GM18517 (cell line): ENCODE results near the gene TESMIN.

Experiments
- ATAC-seq: cut with Tn5 transposase; IDR thresholded peaks from one replicate; pipeline ENCODE4 v1.9.1; 2021; ENCODE audit warnings: mild to moderate bottlenecking, moderate library complexity; ENCODE audit not compliant: unreplicated experiment

Gene TESMIN

GRCh38 chr11:68711114-68711513 is 40.2 kb downstream of the TESMIN start:
- ATAC-seq: no peak

DNA sequence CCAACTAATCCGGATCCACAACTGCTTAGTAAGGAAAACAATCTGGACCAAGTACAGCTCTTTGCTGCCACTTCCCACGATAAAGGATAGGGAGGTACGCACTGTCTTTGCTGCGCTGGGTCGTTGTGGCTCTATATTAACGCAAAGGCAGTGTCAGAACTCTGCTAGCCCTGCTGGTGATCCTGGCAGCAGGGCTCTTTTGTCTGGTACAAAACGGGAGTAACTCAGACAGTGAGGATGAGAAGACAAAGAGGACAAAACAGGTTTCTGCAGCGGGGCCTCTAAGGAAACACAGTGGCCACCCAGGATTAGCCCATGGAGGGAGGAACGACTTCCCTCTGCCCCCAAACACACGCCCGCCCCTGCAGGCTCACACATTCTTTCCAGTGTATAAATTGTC is 40.9 kb downstream of the TESMIN start:
- ATAC-seq: no peak

DNA sequence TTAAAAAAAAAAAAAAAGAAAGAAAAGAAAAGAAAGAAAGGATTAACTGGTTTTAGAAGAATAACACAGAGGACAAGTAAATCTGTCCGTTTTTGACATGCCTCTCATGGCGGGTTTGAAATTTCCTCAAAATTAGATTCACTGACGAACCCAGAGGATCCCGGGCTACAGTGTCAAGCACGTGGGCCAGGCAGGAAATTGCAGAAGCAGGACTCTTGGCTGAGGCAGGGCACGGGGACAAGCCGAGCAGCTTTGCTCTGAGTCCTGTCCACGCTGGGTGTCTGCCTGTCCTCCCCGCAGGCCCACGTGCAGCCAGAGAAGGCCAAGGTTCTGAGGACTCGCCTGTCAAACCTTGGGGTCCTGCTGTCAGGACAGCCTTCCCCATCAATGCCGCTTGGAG is 42.3 kb downstream of the TESMIN start:
- no peak for ATAC-seq

DNA sequence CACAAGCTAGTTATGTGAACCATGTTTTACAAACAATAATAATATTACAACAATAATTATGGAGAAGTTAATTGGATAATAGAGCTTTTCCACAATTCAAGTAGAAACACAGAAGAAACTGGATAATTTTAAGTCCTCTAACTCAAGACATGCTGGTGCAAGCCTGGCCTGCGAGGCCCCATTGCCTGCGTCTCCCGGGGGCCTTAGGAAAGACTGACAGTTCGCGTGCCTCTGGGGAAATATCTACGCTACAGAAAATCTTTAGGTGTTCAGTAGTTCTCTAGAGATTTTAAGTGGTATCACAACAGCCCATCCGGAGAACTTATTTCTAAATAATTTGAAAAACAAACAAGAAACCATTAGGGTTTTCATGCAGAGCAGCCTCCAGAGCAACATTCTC is 43.8 kb downstream of the TESMIN start:
- ATAC-seq: no peak

DNA sequence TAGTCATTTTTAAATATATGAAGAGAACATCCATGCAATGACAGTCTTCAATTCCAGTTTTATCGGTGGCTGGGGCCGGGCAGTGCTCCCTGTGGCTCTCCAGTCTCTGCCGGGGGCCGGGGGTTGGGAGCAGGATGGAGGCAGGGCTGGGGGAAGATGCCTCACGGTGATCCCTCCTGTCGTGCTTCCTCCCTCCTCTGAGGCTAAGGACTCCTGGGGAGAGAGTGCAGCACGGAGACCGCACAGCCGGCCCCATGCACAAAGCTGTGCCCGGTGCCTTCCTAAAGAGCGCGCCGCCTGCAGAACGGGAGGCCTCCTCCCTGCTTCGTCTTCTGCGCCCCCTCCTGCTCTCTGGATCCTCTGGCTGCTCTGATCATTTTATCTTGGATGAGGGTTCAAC is 46.4 kb downstream of the TESMIN start:
- ATAC-seq: no peak

DNA sequence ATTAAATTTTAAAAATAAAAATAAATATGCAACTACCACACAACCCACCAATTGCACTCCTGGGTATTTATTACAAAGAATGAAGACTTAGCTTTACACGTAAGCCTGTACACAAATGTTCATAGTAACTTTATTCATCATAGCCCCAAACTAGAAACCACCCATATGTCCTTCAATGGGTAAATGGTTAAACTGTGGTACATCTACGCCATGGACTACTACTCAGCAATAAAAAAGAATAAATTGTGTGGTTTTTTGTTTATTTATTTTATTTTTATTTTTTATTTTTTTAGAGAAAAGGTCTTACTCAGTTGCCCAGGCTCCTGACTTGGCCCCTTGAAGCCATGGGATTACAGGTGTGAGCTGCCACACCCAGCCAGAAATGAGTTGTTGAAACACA is 52.3 kb downstream of the TESMIN start:
- ATAC-seq: no peak

GRCh38 chr11:68695531-68695930 is 55.8 kb downstream of the TESMIN start:
- no peak for ATAC-seq

DNA sequence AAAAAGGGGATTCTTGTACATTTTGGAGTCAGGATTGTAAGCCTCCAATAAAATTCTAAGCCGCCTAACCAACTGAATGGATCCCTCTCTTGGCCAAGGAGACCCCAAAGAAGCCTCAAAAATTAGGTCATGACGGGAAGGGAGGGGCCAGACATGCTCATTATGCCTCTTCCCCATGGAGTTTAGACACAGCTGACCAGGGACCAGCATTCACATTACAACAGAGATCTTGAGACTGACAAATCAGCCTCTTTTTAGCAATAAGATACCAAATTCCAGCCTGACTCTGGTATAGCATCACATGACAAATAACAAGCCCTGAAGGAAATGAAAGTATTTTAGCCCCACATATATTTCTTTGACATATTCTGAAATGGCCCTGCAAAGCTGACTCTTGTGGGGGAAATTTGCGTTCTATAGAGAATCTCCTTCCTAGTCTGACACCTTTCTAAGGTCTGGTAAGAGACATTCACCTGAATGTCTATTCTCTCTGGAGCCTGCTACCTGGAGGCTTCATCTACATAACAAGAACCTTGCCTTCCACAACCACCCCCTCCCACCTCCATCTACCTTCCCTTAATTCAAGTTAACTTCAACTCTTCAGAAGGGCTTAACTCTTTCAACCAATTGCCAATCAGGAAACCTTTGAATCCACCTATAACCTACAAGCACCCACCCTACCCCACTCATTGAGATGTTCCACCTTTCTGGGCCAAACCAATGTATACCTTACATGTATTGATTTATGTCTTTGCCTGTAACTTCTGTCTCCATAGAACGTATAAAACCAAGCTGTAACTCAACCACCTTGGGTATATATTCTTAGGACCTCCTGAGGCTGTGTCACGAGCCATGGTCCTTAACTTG is 56.7 kb downstream of the TESMIN start:
- no peak for ATAC-seq

DNA sequence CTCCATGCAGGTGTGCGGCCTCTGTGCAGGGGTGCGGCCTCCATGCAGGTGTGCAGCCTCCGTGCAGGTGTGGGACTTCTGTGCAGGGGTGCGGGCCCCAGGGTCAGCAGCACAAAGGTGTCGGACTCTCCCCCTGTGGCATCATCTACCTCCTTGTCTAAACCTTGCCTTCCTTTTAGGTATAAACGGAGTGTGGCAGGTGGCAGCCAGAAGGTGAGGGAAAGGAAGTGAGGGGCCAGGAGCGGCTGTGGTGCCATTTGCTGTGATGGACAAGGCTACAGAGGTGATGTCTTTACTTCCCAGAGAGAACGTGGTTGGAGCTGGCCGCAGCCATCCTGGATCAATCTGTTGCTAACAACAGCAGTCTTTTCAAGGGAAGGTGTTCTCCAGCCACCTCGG is 57.8 kb downstream of the TESMIN start:
- ATAC-seq: no peak

DNA sequence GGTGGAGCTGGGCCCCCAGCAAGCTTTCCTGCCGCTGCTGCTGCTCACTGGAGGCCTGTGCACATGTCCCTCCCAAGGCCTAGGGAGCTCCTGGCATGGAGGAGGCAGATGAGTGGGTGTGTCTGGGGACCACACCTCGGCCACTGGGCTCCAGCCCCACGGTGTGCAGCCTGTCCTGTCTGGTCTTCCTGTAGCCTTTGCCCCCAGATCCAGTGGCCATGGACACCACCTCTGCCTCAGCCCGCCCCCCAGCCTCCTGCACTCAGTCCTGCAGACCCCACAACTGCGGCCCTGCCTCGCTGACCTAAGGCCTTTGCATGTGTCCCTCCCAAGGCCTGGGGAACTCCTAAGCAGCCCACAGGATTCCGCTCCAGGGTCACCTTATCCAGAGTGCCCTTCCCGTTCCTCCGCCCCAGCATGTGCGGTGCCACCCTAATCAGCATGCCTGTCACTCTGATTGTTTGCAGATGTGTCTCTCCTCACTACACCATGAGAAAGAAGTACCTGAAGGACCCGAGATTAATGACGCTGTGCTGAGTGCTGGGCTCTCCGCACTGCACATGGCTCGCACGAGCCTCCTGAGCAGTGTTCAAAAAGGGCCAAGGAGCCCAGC is 58.3 kb downstream of the TESMIN start:
- no peak for ATAC-seq

DNA sequence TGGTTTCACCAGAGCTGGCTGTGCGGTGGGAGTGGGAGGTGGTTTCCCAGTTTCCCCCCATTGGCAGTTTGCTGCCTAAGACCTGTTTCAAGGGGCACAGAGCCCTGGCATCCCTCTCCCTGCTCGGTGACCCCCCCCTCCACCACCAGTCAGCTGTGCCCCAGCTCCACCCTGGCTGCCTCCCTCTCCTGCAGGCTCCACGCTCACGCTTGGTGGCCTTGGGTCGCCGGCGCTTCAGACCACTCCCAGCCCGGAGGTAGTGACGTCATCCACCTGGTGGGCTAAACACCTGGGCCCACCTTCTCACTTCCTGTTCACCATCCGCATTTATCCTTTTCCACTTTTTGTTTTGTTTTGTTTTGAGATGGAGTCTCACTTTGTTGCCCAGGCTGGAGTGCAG is 59.2 kb downstream of the TESMIN start:
- no peak for ATAC-seq

DNA sequence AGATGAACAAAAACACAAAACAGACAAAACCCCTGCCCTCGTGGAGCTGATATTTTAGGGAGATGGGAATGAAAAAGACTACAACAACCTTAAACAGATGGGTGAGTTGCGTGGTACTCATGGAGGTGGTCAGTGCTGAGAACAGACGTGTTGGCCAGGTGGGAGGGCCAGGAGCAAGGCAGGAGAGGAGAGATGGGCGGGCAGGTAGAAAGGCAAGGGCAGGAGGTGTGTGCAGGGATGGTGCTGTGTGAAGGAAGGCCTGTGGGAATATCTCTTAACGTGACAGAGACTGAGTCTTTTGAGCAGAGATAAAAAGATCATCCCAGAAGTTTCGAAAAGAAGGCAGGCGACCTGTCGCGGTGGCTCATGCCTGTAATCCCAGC is 59.9 kb downstream of the TESMIN start:
- ATAC-seq: no peak

GRCh38 chr11:68690671-68691401 is 60.5 kb downstream of the TESMIN start:
- no peak for ATAC-seq

GRCh38 chr11:68689737-68690625 is 61.3 kb downstream of the TESMIN start:
- ATAC-seq: no peak

GRCh38 chr11:68688881-68689280 is 62.4 kb downstream of the TESMIN start:
- no peak for ATAC-seq

GRCh38 chr11:68687986-68688385 is 63.3 kb downstream of the TESMIN start:
- ATAC-seq: no peak

GRCh38 chr11:68687311-68687710 is 64.0 kb downstream of the TESMIN start:
- ATAC-seq: no peak

- no peak for ATAC-seq
Measured at GRCh38 chr11:68686486-68686885, 64.8 kb downstream of the TESMIN start.

GRCh38 chr11:68685656-68686380 is 65.5 kb downstream of the TESMIN start:
- ATAC-seq: no peak
